Skeletal muscle tissue (tissue), 4 donors: ENCODE data around the gene PLD2. TPM values are rescaled to one million over a fixed set of nuclear protein-coding genes. Genes with fewer than 3 reads are reported as not detected.
"Not testable (repeated sequence)": the region's sequence is repeated elsewhere in the genome, so short reads cannot be mapped to it uniquely, and the experiment has no call there.

Experiments
- H3K27ac ChIP-seq: one replicate; pipeline ENCODE4 v1.7.0; 2013; ENCODE audit warnings: mild to moderate bottlenecking, low read depth, low read length, inconsistent platforms
- H3K27me3 ChIP-seq, 3 donors: one replicate each; pipeline ENCODE4 v1.7.0; 2013; ENCODE audit warnings: low read length in 3 of 3; ENCODE audit not compliant: control insufficient read depth in 3 of 3, insufficient read depth in 3 of 3
- H3K36me3 ChIP-seq, 3 donors: one replicate each; pipeline ENCODE4 v1.7.0; 2013; ENCODE audit warnings: low read length in 3 of 3; ENCODE audit not compliant: control insufficient read depth in 3 of 3, insufficient read depth in 3 of 3
- H3K4me1 ChIP-seq, 3 donors: one replicate each; pipeline ENCODE4 v1.7.0; 2013; ENCODE audit warnings: low read length in 3 of 3, mild to moderate bottlenecking in 3 of 3; ENCODE audit not compliant: control insufficient read depth in 3 of 3, insufficient read depth in 3 of 3
- H3K4me3 ChIP-seq, 3 donors: one replicate each; pipeline ENCODE4 v1.7.0; 2013; ENCODE audit warnings: low read length in 3 of 3
- H3K9ac ChIP-seq, 3 donors: one replicate each; pipeline ENCODE4 v1.7.0; 2013; ENCODE audit warnings: low read length in 3 of 3, mild to moderate bottlenecking in 3 of 3, moderate library complexity in 2 of 3, low read depth in 1 of 3
- H3K9me3 ChIP-seq, 3 donors: one replicate each; pipeline ENCODE4 v1.7.0; 2013; ENCODE audit warnings: low read length in 3 of 3; ENCODE audit not compliant: control insufficient read depth in 3 of 3
- total RNA-seq: library from RNA; depleted of rRNA; stranded (reverse); fragments of >200 nt; gene quantifications from one replicate; pipeline ENCODE4 v1.2.3, GENCODE V29; 2014
- donor health status: Osteomylitis.

Gene PLD2
- total RNA-seq, 1 donor from 2014 or later = 9.9 TPM

- no peak overlapping the region for H3K9ac ChIP-seq
Measured at GRCh38 chr17:4852567-4853207, 45.7 kb downstream of the PLD2 start.

DNA sequence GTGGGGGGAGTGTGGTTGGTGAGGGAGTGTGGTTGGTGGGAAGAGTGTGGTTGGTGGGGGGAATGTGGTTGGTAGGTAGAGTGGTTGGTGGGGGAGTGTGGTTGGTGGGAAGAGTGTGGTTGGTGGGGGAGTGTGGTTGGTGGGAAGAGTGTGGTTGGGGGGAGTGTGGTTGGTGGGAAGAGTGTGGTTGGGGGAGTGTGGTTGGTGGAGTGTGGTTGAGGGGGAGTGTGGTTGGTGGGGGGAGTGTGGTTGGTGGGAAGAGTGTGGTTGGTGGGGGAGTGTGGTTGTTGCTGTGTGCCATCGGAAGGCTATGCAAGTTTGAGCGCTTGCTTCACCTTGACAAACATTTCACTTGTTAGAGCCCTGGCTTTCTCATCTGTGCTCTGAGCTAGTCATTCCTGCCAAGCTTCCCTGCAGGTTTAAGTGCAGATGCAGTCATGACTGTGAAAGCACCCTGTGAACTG is 46.3 kb downstream of the PLD2 start:
- no peak overlapping the region for H3K4me3 ChIP-seq
- no peak overlapping the region for H3K27ac ChIP-seq
- H3K9me3 ChIP-seq = no peaks in the 10 kb centered on the region
- no peak overlapping the region for H3K9ac ChIP-seq
- H3K27me3 ChIP-seq = no peaks in the 10 kb centered on the region
- H3K4me1 ChIP-seq = peaks cover 10 to 21% (median 11%) of the 10 kb centered on the region in 3 donors
- peaks cover 0 to 5% (median 2%) of the 10 kb centered on the region in 3 donors for H3K36me3 ChIP-seq

More at GRCh38 chr17:4852567-4853207, 45.7 kb downstream of the PLD2 start:
- Histone ChIP-seq H3K27ac (no peak overlapping the region), H3K27me3 (no peaks in the 10 kb centered on the region), H3K4me1 (peaks cover 6 to 17% (median 10%) of the 10 kb centered on the region in 3 donors), H3K36me3 (peaks cover 0 to 5% (median 2%) of the 10 kb centered on the region in 3 donors), H3K4me3 (no peak overlapping the region), H3K9me3 (no peaks in the 10 kb centered on the region)

GRCh38 chr17:4854111-4854681 is 47.2 kb downstream of the PLD2 start:
- Histone ChIP-seq H3K27ac (no peak overlapping the region), H3K4me1 (peaks cover 16 to 26% (median 17%) of the 10 kb centered on the region in 3 donors)

GRCh38 chr17:4856271-4856936 is 49.5 kb downstream of the PLD2 start:
- Histone ChIP-seq H3K9me3 (no peaks in the 10 kb centered on the region), H3K27me3 (no peaks in the 10 kb centered on the region), H3K27ac (no peak overlapping the region), H3K4me1 (peaks cover 12 to 34% (median 16%) of the 10 kb centered on the region in 3 donors), H3K4me3 (no peak overlapping the region), H3K9ac (no peak overlapping the region), H3K36me3 (peaks cover 0 to 7% (median 2%) of the 10 kb centered on the region in 3 donors)

More at GRCh38 chr17:4854111-4854681, 47.2 kb downstream of the PLD2 start:
- Histone ChIP-seq H3K27me3 (no peaks in the 10 kb centered on the region), H3K36me3 (peaks cover 0 to 4% (median 2%) of the 10 kb centered on the region in 3 donors), H3K9ac (no peak overlapping the region), H3K9me3 (no peaks in the 10 kb centered on the region), H3K4me3 (no peak overlapping the region)

DNA sequence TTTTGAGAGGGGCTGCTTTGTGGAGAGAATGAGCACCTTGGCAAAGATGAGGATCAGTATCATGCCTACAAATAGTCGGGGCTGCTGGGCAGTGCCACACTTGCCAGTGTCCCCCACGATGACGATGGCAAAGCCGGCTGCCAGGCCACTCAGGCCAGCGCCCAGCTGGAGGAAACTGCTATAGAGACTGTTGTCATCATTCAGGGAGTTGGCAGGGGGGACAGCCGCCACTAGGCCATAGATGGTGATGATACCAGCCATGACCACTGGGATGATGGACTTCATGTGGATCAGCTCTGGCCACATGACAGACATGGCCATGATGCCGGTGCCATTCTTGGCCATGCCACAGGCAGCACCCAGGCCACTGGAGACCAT is 50.0 kb downstream of the PLD2 start:
- Histone ChIP-seq H3K27me3 (no peaks in the 10 kb centered on the region), H3K27ac (no peak overlapping the region), H3K4me3 (peak overlapping the region in 1 of 3 donors; percentile 45), H3K9ac (no peak overlapping the region), H3K4me1 (peaks cover 12 to 34% (median 16%) of the 10 kb centered on the region in 3 donors), H3K9me3 (no peaks in the 10 kb centered on the region), H3K36me3 (peaks cover 0 to 7% (median 2%) of the 10 kb centered on the region in 3 donors)

DNA sequence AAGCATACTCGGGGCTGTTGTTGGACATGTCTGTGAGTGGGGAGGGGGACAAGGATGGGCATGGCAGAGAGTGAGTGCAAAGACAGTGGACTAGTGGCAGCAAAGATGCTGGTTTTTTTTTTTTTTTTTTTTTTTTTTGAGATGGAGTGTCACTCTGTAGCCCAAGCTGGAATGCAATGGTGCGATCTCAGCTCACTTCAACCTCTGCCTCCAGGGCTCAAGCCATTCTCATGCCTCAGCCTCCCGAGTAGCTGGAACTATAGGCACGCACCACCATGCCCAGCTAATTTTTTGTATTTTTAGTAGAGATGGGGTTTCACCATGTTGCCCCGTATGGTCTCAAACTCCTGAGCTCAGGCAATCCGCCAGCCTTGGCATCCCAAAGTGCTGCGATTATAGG is 50.4 kb downstream of the PLD2 start:
- H3K36me3 ChIP-seq, H3K9me3 ChIP-seq, H3K9ac ChIP-seq, H3K27me3 ChIP-seq: not testable (repeated sequence)
- Histone ChIP-seq H3K27ac (peak overlapping the region; percentile 28), H3K4me3 (peak overlapping the region in 1 of 3 donors; percentile 45), H3K4me1 (peaks cover 12 to 32% (median 16%) of the 10 kb centered on the region in 3 donors)

GRCh38 chr17:4858068-4858881 is 51.3 kb downstream of the PLD2 start:
- Histone ChIP-seq H3K9me3 (no peaks in the 10 kb centered on the region), H3K36me3 (peaks cover 0 to 7% (median 2%) of the 10 kb centered on the region in 3 donors), H3K27me3 (no peaks in the 10 kb centered on the region), H3K4me1 (peaks cover 12 to 31% (median 16%) of the 10 kb centered on the region in 3 donors), H3K9ac (no peak overlapping the region), H3K4me3 (peak overlapping the region in 1 of 3 donors; percentile 7), H3K27ac (peak overlapping the region; percentile 28)

DNA sequence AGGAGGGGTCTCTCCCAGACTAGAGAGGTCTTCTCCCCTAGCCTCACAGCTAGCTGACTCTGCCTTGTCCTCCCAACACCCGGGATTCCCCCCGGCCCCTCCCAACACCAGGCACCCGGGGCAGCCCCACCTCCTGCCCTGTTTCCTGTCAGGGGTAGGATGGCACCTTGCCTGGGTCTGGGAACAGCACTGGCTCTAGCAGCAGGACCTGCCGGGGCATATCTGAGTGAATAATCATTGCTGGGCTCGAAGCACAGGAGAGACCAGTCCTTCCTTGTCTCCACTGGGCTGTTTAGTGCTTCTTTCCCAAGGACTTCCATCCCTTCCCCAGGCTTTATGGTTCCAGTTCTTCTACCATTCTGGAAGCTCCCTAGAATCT is 51.9 kb downstream of the PLD2 start:
- peak overlapping the region in 1 of 3 donors; percentile 7 for H3K4me3 ChIP-seq
- no peaks in the 10 kb centered on the region for H3K9me3 ChIP-seq
- H3K36me3 ChIP-seq = peaks cover 0 to 4% (median 2%) of the 10 kb centered on the region in 3 donors
- H3K9ac ChIP-seq = no peak overlapping the region
- peaks cover 12 to 31% (median 16%) of the 10 kb centered on the region in 3 donors for H3K4me1 ChIP-seq
- no peaks in the 10 kb centered on the region for H3K27me3 ChIP-seq
- H3K27ac ChIP-seq = peak overlapping the region; percentile 14

GRCh38 chr17:4859816-4860625 is 53.1 kb downstream of the PLD2 start:
- peaks cover 12 to 31% (median 16%) of the 10 kb centered on the region in 3 donors for H3K4me1 ChIP-seq
- no peaks in the 10 kb centered on the region for H3K9me3 ChIP-seq
- H3K9ac ChIP-seq = peak overlapping the region in 1 of 3 donors; percentile 8
- peaks cover 0 to 4% (median 0%) of the 10 kb centered on the region in 3 donors for H3K36me3 ChIP-seq
- H3K27ac ChIP-seq = no peak overlapping the region
- H3K4me3 ChIP-seq = no peak overlapping the region
- H3K27me3 ChIP-seq = no peaks in the 10 kb centered on the region
